Stomach (tissue), 4 donors: ENCODE results near the gene DISP3.

Experiments
- CTCF ChIP-seq, 7 experiments: fragments of 450-650 bp in 4 of 7; fragments of 200-600 bp in 3 of 7; sonication (generic) in 3 of 7; IDR thresholded peaks; one replicate each; pipeline ENCODE4 v1.5.1; 2016 to 2019; ENCODE audit warnings: antibody characterized with exemption in 7 of 7, control low read depth in 2 of 7, mild to moderate bottlenecking in 1 of 7
- EP300 ChIP-seq: sonication (generic); formaldehyde crosslinking; IDR thresholded peaks from one replicate; pipeline ENCODE4 v1.6.1; 2017; ENCODE audit warnings: antibody characterized with exemption
- POLR2A ChIP-seq, 4 donors: fragments of 450-650 bp; IDR thresholded peaks; one replicate each; pipeline ENCODE4 v1.6.1; 2016; ENCODE audit warnings: antibody characterized with exemption in 4 of 4, control low read depth in 2 of 4, mild to moderate bottlenecking in 1 of 4, moderate library complexity in 1 of 4

DNA sequence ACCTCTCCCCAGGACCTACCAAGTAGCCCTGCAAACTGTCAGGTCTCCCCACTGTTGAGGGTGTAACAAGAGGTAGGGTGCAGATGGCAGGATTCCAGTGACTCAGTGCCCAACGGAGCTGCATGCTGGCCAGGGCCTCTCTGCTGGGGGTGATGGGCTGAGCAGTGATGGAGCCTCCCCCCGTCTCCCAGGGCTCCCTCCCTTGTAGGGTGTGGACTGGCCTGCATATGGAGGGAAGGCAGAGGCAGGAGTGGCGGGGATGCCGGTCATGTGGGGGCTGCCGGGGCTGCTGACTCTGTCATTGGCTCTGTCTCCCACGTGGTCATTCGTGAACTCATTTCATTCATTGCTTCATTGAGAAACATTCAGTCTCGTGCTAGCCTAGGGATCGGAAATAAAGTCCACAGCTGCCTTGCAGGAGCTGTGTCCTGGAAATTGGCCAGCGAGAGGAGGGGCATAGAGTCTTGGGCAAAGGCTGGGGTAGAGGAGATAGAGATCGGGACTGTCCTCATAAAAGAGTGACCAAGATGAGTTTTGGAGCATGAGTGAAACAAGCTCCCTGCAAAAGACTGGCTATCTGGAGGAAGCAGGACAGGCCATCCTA is 22.9 kb upstream of the DISP3 start:
- TF ChIP-seq POLR2A (IDR thresholded peaks at IDR 0.05) (no peak), CTCF (IDR thresholded peaks at IDR 0.05) (no peak), EP300 (no peak)
